ENCODE results near the gene DNAH6. TPM values are rescaled to one million over a fixed set of nuclear protein-coding genes. Genes with fewer than 3 reads are reported as not detected.

The DNAH6 gene
- total RNA-seq, 1 donor from 2014 or later = not detected

- peaks cover 48% of the 10 kb centered on the region for H3K27me3 Mint-ChIP-seq (ENCODE audit: unreplicated experiment)
- H3K4me3 Mint-ChIP-seq (ENCODE audit: unreplicated experiment) = no peak overlapping the region
- no peak for DNase-seq (ENCODE audit: extremely low spot score, unreplicated experiment)
- no peaks in the 10 kb centered on the region for H3K4me1 Mint-ChIP-seq (ENCODE audit: unreplicated experiment)
- H3K36me3 Mint-ChIP-seq (ENCODE audit: unreplicated experiment) = no peaks in the 10 kb centered on the region
- no peak overlapping the region for H3K27ac Mint-ChIP-seq (ENCODE audit: unreplicated experiment)
- peaks cover 6% of the 10 kb centered on the region for H3K9me3 Mint-ChIP-seq (ENCODE audit: unreplicated experiment)
- no peak for TF ChIP-seq CTCF (IDR thresholded peaks at IDR 0.05)
These were observed 10.3 kb downstream of the DNAH6 start for GRCh38 chr2:84526562-84526961.

GRCh38 chr2:84527137-84528129, 11.1 kb downstream of the DNAH6 start:
- no peaks in the 10 kb centered on the region for H3K4me1 Mint-ChIP-seq (ENCODE audit: unreplicated experiment)
- no peaks in the 10 kb centered on the region for H3K36me3 Mint-ChIP-seq (ENCODE audit: unreplicated experiment)
- no peak for TF ChIP-seq CTCF (IDR thresholded peaks at IDR 0.05)
- peaks cover 45% of the 10 kb centered on the region for H3K27me3 Mint-ChIP-seq (ENCODE audit: unreplicated experiment)
- H3K9me3 Mint-ChIP-seq (ENCODE audit: unreplicated experiment) = no peaks in the 10 kb centered on the region
- H3K27ac Mint-ChIP-seq (ENCODE audit: unreplicated experiment) = no peak overlapping the region
- no peak overlapping the region for H3K4me3 Mint-ChIP-seq (ENCODE audit: unreplicated experiment)
- DNase-seq (ENCODE audit: extremely low spot score, unreplicated experiment) = no peak

GRCh38 chr2:84532291-84532690, 16.0 kb downstream of the DNAH6 start:
- no peak for TF ChIP-seq CTCF (IDR thresholded peaks at IDR 0.05)
- Mint-ChIP-seq H3K4me3 (ENCODE audit: unreplicated experiment) (no peak overlapping the region), H3K27ac (ENCODE audit: unreplicated experiment) (no peak overlapping the region), H3K4me1 (ENCODE audit: unreplicated experiment) (no peaks in the 10 kb centered on the region), H3K36me3 (ENCODE audit: unreplicated experiment) (no peaks in the 10 kb centered on the region), H3K27me3 (ENCODE audit: unreplicated experiment) (peaks cover 41% of the 10 kb centered on the region), H3K9me3 (ENCODE audit: unreplicated experiment) (no peaks in the 10 kb centered on the region)
- DNase-seq (ENCODE audit: extremely low spot score, unreplicated experiment) = no peak

DNA sequence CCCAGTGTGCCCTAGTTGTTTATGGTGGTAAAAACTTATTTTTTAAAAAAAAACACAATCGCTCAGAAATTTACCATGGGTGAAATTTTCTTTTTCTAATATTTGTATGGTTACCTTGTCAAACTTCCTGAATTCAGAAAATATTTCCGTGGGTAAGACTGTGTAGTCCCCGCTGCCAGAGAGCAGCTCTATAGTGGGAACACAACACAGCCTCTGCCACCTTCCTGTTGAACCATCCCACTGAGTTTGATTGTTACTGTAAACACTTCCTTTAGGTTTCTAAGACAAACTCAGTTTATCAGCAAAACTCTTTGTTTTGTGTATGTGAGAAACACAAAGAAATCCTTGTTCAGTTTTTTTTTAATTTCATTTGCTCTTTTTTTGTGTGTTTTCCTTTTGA, 17.9 kb downstream of the DNAH6 start:
- Mint-ChIP-seq H3K4me3 (ENCODE audit: unreplicated experiment) (no peak overlapping the region), H3K9me3 (ENCODE audit: unreplicated experiment) (no peaks in the 10 kb centered on the region), H3K36me3 (ENCODE audit: unreplicated experiment) (no peaks in the 10 kb centered on the region), H3K4me1 (ENCODE audit: unreplicated experiment) (no peaks in the 10 kb centered on the region), H3K27me3 (ENCODE audit: unreplicated experiment) (peaks cover 39% of the 10 kb centered on the region), H3K27ac (ENCODE audit: unreplicated experiment) (no peak overlapping the region)
- no peak for TF ChIP-seq CTCF (IDR thresholded peaks at IDR 0.05)
- no peak for DNase-seq (ENCODE audit: extremely low spot score, unreplicated experiment)

DNA sequence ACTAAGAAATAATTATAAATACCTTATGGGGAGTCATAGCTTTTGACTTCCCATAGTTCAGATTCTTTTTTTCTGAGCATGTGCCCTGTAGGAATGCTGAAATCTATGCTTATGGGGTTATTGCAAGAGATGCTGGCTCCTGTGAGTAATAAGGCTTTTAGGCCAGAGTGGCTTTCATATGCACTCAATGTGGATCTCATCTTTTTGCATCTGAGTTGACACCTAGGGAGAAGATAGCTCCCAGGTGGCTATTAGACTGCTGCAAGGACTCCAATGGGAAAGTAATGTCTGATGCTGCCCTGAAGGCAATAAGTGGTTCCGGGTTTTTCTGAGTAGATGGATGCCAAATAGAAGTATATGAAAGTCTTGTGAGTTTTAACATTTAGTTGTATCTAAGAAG, 21.0 kb downstream of the DNAH6 start:
- H3K36me3 Mint-ChIP-seq (ENCODE audit: unreplicated experiment) = no peaks in the 10 kb centered on the region
- H3K4me3 Mint-ChIP-seq (ENCODE audit: unreplicated experiment) = no peak overlapping the region
- no peak for TF ChIP-seq CTCF (IDR thresholded peaks at IDR 0.05)
- H3K4me1 Mint-ChIP-seq (ENCODE audit: unreplicated experiment) = no peaks in the 10 kb centered on the region
- no peaks in the 10 kb centered on the region for H3K9me3 Mint-ChIP-seq (ENCODE audit: unreplicated experiment)
- peaks cover 35% of the 10 kb centered on the region for H3K27me3 Mint-ChIP-seq (ENCODE audit: unreplicated experiment)
- DNase-seq (ENCODE audit: extremely low spot score, unreplicated experiment) = no peak
- H3K27ac Mint-ChIP-seq (ENCODE audit: unreplicated experiment) = no peak overlapping the region
